ENCODE data around the gene BCL3. TPM values are rescaled to one million over a fixed set of nuclear protein-coding genes. Genes with fewer than 3 reads are reported as not detected.
A peak's percentile ranks its signal among the peaks of the same experiment; 100 is the strongest.

BCL3 gene
- total and polyA plus RNA-seq, 2 of the 13 experiments (the other 11 are each of a cell fraction or from before 2014, with no cell fraction given), result 2.3 to 4.0 TPM

DNA sequence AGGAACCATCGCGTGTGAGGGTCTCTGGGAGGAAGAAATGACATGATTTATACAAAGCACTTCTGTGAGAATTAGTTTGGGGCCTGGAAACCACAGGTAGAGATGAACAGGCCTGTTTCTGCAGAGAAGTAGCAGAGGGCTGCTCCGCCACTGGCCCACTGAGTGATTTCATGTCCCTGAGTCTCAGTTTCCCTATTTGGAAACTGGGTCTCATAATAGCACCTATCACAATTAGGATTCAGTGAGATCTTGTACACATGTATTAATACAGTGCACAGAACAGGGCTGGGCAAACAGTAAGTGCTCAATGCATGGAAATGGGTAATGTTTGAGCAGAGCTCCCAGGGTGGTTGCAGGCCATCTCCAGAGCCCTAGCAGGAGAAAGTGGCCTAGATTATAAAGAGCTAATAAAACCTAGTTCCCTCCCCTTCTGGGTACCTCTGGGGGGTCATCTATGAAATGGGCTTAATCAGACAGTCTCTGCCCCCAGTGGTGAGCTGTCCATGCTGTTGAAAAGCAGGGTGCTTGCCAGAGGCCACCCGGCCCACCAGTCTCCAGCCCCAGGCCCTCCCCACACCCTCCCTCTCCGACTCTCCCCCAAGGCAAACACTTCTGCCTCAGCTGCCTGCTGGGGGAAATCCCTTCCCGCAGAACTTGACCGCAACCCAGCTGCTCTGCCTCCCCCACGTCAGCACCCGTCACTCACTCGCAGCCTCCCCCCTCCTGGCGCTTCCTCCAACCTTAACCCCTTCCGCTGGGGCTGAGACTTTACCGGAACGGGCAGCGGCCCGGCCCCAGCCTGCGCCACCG lies 4.5 kb downstream of the BCL3 start (continued):
- TF ChIP-seq, protein P1, sequence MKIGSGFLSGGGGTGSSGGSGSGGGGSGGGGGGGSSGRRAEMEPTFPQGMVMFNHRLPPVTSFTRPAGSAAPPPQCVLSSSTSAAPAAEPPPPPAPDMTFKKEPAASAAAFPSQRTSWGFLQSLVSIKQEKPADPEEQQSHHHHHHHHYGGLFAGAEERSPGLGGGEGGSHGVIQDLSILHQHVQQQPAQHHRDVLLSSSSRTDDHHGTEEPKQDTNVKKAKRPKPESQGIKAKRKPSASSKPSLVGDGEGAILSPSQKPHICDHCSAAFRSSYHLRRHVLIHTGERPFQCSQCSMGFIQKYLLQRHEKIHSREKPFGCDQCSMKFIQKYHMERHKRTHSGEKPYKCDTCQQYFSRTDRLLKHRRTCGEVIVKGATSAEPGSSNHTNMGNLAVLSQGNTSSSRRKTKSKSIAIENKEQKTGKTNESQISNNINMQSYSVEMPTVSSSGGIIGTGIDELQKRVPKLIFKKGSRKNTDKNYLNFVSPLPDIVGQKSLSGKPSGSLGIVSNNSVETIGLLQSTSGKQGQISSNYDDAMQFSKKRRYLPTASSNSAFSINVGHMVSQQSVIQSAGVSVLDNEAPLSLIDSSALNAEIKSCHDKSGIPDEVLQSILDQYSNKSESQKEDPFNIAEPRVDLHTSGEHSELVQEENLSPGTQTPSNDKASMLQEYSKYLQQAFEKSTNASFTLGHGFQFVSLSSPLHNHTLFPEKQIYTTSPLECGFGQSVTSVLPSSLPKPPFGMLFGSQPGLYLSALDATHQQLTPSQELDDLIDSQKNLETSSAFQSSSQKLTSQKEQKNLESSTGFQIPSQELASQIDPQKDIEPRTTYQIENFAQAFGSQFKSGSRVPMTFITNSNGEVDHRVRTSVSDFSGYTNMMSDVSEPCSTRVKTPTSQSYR (CRISPR knock-in tag; IDR thresholded peaks at IDR 0.05; ENCODE audit: borderline replicate concordance), result peak; percentile 50; the same call in 1 of the 2 replicates
- no peak for TF ChIP-seq KLF9 (CRISPR knock-in tag; IDR thresholded peaks at IDR 0.05; ENCODE audit: low read depth)
- TF ChIP-seq CENPX (CRISPR knock-in tag; IDR thresholded peaks at IDR 0.05), result no peak
- no peak for TF ChIP-seq ATF7 (IDR thresholded peaks at IDR 0.05)
- TF ChIP-seq ATF7 (CRISPR knock-in tag; IDR thresholded peaks at IDR 0.05), result no peak
- peak; percentile 85 for TF ChIP-seq ZNF746 (CRISPR knock-in tag; IDR thresholded peaks at IDR 0.05)
- no peak for TF ChIP-seq ZSCAN9 (CRISPR knock-in tag; IDR thresholded peaks at IDR 0.05; ENCODE audit: borderline replicate concordance)
- no peak for TF ChIP-seq RAD51 (IDR thresholded peaks at IDR 0.05; ENCODE audit: borderline replicate concordance)
- TF ChIP-seq THAP11 (CRISPR knock-in tag; IDR thresholded peaks at IDR 0.05), result no peak
- TF ChIP-seq TBX3 (IDR thresholded peaks at IDR 0.05; ENCODE audit: borderline replicate concordance), result no peak
- TF ChIP-seq RXRB (CRISPR knock-in tag; IDR thresholded peaks at IDR 0.05; ENCODE audit: borderline replicate concordance), result no peak
- TF ChIP-seq ZNF282 (IDR thresholded peaks at IDR 0.05; ENCODE audit: partially characterized antibody), result no peak
- TF ChIP-seq, protein P2, sequence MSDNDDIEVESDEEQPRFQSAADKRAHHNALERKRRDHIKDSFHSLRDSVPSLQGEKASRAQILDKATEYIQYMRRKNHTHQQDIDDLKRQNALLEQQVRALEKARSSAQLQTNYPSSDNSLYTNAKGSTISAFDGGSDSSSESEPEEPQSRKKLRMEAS (IDR thresholded peaks at IDR 0.05), result no peak
- no peak for TF ChIP-seq PCBP2 (optimal IDR thresholded peaks at IDR 0.05; ENCODE audit: low read depth, low read length, poor library complexity, severe bottlenecking)
- TF ChIP-seq, protein P3, sequence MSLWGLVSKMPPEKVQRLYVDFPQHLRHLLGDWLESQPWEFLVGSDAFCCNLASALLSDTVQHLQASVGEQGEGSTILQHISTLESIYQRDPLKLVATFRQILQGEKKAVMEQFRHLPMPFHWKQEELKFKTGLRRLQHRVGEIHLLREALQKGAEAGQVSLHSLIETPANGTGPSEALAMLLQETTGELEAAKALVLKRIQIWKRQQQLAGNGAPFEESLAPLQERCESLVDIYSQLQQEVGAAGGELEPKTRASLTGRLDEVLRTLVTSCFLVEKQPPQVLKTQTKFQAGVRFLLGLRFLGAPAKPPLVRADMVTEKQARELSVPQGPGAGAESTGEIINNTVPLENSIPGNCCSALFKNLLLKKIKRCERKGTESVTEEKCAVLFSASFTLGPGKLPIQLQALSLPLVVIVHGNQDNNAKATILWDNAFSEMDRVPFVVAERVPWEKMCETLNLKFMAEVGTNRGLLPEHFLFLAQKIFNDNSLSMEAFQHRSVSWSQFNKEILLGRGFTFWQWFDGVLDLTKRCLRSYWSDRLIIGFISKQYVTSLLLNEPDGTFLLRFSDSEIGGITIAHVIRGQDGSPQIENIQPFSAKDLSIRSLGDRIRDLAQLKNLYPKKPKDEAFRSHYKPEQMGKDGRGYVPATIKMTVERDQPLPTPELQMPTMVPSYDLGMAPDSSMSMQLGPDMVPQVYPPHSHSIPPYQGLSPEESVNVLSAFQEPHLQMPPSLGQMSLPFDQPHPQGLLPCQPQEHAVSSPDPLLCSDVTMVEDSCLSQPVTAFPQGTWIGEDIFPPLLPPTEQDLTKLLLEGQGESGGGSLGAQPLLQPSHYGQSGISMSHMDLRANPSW (CRISPR knock-in tag; IDR thresholded peaks at IDR 0.05; ENCODE audit: borderline replicate concordance), result no peak
- no peak for TF ChIP-seq ZNF501 (CRISPR knock-in tag; IDR thresholded peaks at IDR 0.05)
- peak; percentile 73 for TF ChIP-seq AGO2 (optimal IDR thresholded peaks at IDR 0.05; ENCODE audit: low read depth, low read length)
- TF ChIP-seq, protein P4, sequence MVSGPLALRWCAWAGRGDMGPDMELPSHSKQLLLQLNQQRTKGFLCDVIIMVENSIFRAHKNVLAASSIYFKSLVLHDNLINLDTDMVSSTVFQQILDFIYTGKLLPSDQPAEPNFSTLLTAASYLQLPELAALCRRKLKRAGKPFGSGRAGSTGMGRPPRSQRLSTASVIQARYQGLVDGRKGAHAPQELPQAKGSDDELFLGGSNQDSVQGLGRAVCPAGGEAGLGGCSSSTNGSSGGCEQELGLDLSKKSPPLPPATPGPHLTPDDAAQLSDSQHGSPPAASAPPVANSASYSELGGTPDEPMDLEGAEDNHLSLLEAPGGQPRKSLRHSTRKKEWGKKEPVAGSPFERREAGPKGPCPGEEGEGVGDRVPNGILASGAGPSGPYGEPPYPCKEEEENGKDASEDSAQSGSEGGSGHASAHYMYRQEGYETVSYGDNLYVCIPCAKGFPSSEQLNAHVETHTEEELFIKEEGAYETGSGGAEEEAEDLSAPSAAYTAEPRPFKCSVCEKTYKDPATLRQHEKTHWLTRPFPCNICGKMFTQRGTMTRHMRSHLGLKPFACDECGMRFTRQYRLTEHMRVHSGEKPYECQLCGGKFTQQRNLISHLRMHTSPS (CRISPR knock-in tag; IDR thresholded peaks at IDR 0.05; ENCODE audit: low read depth), result no peak
- TF ChIP-seq, protein P5, sequence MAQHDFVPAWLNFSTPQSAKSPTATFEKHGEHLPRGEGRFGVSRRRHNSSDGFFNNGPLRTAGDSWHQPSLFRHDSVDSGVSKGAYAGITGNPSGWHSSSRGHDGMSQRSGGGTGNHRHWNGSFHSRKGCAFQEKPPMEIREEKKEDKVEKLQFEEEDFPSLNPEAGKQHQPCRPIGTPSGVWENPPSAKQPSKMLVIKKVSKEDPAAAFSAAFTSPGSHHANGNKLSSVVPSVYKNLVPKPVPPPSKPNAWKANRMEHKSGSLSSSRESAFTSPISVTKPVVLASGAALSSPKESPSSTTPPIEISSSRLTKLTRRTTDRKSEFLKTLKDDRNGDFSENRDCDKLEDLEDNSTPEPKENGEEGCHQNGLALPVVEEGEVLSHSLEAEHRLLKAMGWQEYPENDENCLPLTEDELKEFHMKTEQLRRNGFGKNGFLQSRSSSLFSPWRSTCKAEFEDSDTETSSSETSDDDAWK (CRISPR knock-in tag; IDR thresholded peaks at IDR 0.05), result no peak
- no peak for TF ChIP-seq DMAP1 (CRISPR knock-in tag; IDR thresholded peaks at IDR 0.05)
- TF ChIP-seq HOXD1 (CRISPR knock-in tag; IDR thresholded peaks at IDR 0.05), result no peak
- TF ChIP-seq KDM1A (CRISPR knock-in tag; IDR thresholded peaks at IDR 0.05), result no peak
